Fibroblast of the aortic adventitia (primary cell): ENCODE results near the gene JAKMIP1. TPM values are rescaled to one million over a fixed set of nuclear protein-coding genes. Genes with fewer than 3 reads are reported as not detected.

Source experiments
- DNase-seq: peaks from one replicate; pipeline ENCODE4 v3.0.0-alpha.2; 2010; ENCODE audit warnings: low read depth
- H3K4me3 ChIP-seq: 2 replicates; pipeline ENCODE4 v1.5.1; 2011; ENCODE audit warnings: low read depth, mild to moderate bottlenecking, control low read depth, low read length, moderate library complexity
- total RNA-seq: library from RNA; depleted of rRNA; stranded (reverse); fragments of >200 nt; gene quantifications from 2 replicates; pipeline ENCODE4 v1.2.3, GENCODE V29; 2012; ENCODE audit warnings: low replicate concordance
- TF ChIP-seq, protein P1 (sequence below): IDR thresholded peaks from 2 replicates; pipeline ENCODE4 v1.5.1; 2011; ENCODE audit warnings: mild to moderate bottlenecking, low read length, control low read depth, inconsistent platforms; ENCODE audit not compliant: insufficient read depth

Gene JAKMIP1
- total RNA-seq, 1 donor: not detected

GRCh38 chr4:6055436-6055835 lies 144.9 kb downstream of the JAKMIP1 start:
- DNase-seq: no peak
- no peak overlapping the region for H3K4me3 ChIP-seq
- TF ChIP-seq, protein P1, sequence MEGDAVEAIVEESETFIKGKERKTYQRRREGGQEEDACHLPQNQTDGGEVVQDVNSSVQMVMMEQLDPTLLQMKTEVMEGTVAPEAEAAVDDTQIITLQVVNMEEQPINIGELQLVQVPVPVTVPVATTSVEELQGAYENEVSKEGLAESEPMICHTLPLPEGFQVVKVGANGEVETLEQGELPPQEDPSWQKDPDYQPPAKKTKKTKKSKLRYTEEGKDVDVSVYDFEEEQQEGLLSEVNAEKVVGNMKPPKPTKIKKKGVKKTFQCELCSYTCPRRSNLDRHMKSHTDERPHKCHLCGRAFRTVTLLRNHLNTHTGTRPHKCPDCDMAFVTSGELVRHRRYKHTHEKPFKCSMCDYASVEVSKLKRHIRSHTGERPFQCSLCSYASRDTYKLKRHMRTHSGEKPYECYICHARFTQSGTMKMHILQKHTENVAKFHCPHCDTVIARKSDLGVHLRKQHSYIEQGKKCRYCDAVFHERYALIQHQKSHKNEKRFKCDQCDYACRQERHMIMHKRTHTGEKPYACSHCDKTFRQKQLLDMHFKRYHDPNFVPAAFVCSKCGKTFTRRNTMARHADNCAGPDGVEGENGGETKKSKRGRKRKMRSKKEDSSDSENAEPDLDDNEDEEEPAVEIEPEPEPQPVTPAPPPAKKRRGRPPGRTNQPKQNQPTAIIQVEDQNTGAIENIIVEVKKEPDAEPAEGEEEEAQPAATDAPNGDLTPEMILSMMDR: no peak

DNA sequence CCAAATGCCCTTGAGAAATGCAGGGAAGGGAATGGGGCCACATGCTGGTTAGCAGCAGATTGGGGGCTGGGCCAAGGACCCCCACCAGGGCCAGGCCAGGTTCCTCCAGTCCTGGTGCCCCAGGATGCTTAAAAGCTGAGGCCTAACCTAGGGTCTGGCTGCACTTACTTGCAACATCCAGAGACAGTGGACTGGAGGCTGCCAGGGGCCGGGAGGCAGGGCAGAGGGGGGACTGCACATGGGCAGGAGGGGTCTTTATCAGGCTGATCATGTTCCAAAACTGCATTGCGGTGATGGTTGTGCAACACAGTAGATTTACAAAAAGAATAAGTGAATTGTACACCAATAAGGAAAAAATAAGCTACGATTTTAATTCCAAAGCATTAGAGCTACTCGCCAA lies 145.3 kb downstream of the JAKMIP1 start:
- DNase-seq: no peak
- TF ChIP-seq, protein P1: no peak
- no peak overlapping the region for H3K4me3 ChIP-seq

- no peak overlapping the region for H3K4me3 ChIP-seq
- DNase-seq: no peak
- TF ChIP-seq, protein P1: no peak
Measured at GRCh38 chr4:6054162-6054922, 146.0 kb downstream of the JAKMIP1 start.

GRCh38 chr4:6052679-6053078 lies 147.7 kb downstream of the JAKMIP1 start:
- DNase-seq: no peak
- no peak overlapping the region for H3K4me3 ChIP-seq
- TF ChIP-seq, protein P1: no peak

DNA sequence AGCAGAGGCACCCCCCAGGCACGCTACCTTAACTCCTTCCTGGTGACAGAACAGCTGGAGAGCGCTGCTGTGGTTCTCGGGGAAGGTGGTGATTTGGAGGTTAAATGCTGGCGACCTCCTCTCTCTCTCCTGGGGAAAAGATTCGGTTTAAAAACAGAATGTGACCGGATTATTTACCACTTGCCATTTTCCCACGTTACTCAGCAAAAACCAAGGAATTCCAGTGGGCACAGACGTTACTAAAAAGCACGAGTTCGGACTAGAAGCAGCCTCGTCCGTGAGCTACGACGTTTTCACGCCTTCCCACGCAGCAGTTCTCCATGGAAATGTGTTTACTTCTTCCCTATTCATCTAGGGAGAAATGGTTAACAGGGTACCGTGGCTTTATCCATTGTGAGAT lies 149.8 kb downstream of the JAKMIP1 start:
- no peak for DNase-seq
- TF ChIP-seq, protein P1: no peak
- no peak overlapping the region for H3K4me3 ChIP-seq

DNA sequence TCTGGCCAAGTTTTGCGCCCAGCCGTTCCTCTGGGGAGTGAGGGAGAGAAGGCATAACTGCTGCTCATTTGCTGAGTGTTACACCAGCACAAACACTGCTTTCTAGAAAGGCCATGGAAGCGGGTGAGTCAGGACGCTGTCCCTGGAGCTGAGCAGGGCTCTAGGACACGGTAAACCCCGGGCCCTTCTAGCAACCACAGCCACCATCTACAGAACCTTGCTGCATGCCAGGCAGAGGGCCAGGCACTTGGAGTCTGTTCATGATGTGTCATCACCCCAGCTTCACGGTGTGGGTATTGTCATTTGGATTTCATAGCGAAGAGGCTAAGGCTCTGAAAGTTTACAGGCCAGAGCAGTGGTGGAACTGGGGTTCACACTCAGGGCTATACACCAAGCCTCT lies 150.4 kb downstream of the JAKMIP1 start:
- no peak overlapping the region for H3K4me3 ChIP-seq
- no peak for DNase-seq
- TF ChIP-seq, protein P1: no peak

- no peak for DNase-seq
- TF ChIP-seq, protein P1: no peak
- H3K4me3 ChIP-seq: no peak overlapping the region
Measured at GRCh38 chr4:6049278-6049677, 151.1 kb downstream of the JAKMIP1 start.
